H1 (cell line): ENCODE results near the gene PCDHAC2. TPM values are rescaled to one million over a fixed set of nuclear protein-coding genes. Genes with fewer than 3 reads are reported as not detected.

Experiments used
- CTCF ChIA-PET: fragments of 300-600 bp; sonication (Branson Sonifier 250); formaldehyde crosslinking; loops from one replicate; lab custom pipeline; 2021; ENCODE audit not compliant: partially characterized antibody; lab: Charles Lee
- POLR2A ChIA-PET: fragments of 300-600 bp; sonication (Branson Sonifier 250); formaldehyde crosslinking; loops from one replicate; lab custom pipeline; 2021; ENCODE audit warnings: inconsistent platforms; ENCODE audit not compliant: partially characterized antibody; lab: Charles Lee
- DNase-seq, 2 experiments: peaks; one replicate each; pipeline versions ENCODE4 v3.0.0 to v3.0.0-alpha.2; 2010 to 2022; ENCODE audit warnings: low spot score in 2 of 2, low read depth in 1 of 2, mixed read lengths in 1 of 2
- FAIRE-seq: peaks from 2 replicates; lab custom pipeline; 2011; peaks lifted over from hg19 to GRCh38; lab: Jason Lieb, UNC
- H2AFZ ChIP-seq: 2 replicates; pipeline ENCODE4 v1.8.1; 2012; ENCODE audit warnings: low read length, inconsistent platforms
- H2AK5ac ChIP-seq: 2 replicates; pipeline ENCODE4 v1.6.1; 2013; ENCODE audit warnings: low read depth, low read length
- H2BK120ac ChIP-seq: replicated peaks from 2 replicates; pipeline ENCODE3; 2013; ENCODE audit warnings: low read depth, low read length, inconsistent platforms
- H2BK12ac ChIP-seq: 2 replicates; pipeline ENCODE4 v1.6.1; 2013; ENCODE audit warnings: low read depth, low read length
- H2BK15ac ChIP-seq: 2 replicates; pipeline ENCODE4 v1.6.1; 2013; ENCODE audit warnings: low read length
- H2BK20ac ChIP-seq: 2 replicates; pipeline ENCODE4 v1.6.1; 2013; ENCODE audit warnings: low read length
- H2BK5ac ChIP-seq: 2 replicates; pipeline ENCODE4 v1.6.1; 2013; ENCODE audit warnings: low read depth, low read length
- H3K14ac ChIP-seq: 2 replicates; pipeline ENCODE4 v1.6.1; 2013; ENCODE audit warnings: inconsistent platforms; ENCODE audit not compliant: insufficient read length
- H3K18ac ChIP-seq: 2 replicates; pipeline ENCODE4 v1.6.1; 2013; ENCODE audit warnings: low read length; ENCODE audit errors: extremely low read depth
- H3K23ac ChIP-seq: 2 replicates; pipeline ENCODE4 v1.6.1; 2013; ENCODE audit warnings: inconsistent platforms; ENCODE audit not compliant: insufficient read length
- H3K23me2 ChIP-seq: 2 replicates; pipeline ENCODE4 v1.6.1; 2013; ENCODE audit warnings: low read depth, low read length
- H3K27ac ChIP-seq: 2 replicates; pipeline ENCODE4 v1.6.1; 2011; ENCODE audit warnings: low read depth, low read length, inconsistent platforms
- H3K27me3 ChIP-seq, 4 experiments: replicated peaks in 1 of 4; 1 replicate in 1 of 4; 2 replicates in 3 of 4; pipeline versions ENCODE4 v1.6.1 to v1.8.1; 2011 to 2013; ENCODE audit warnings: low read length in 3 of 4, mild to moderate bottlenecking in 3 of 4, inconsistent platforms in 2 of 4, mixed read lengths in 2 of 4, moderate library complexity in 1 of 4; ENCODE audit not compliant: control insufficient read depth in 3 of 4, insufficient read depth in 3 of 4; ENCODE audit errors: extremely low read depth in 1 of 4
- H3K36me3 ChIP-seq, 4 experiments: 2 replicates each; pipeline versions ENCODE4 v1.6.1 to v1.8.1; 2011 to 2013; ENCODE audit warnings: mild to moderate bottlenecking in 4 of 4, low read length in 3 of 4, moderate library complexity in 2 of 4, control low read depth in 1 of 4, inconsistent platforms in 1 of 4; ENCODE audit not compliant: insufficient read depth in 4 of 4, control insufficient read depth in 2 of 4
- H3K4ac ChIP-seq: replicated peaks from 2 replicates; pipeline ENCODE3; 2013; ENCODE audit warnings: low read length, low read depth, mixed read lengths, inconsistent platforms; ENCODE audit not compliant: insufficient read length
- H3K4me1 ChIP-seq, 4 experiments: replicated peaks in 1 of 4; 1 replicate in 1 of 4; 2 replicates in 3 of 4; pipeline versions ENCODE4 v1.6.1 to v1.8.1; 2011 to 2013; ENCODE audit warnings: low read length in 3 of 4, inconsistent platforms in 2 of 4, mixed read lengths in 1 of 4; ENCODE audit not compliant: insufficient read depth in 4 of 4, control insufficient read depth in 3 of 4
- H3K4me2 ChIP-seq, 2 experiments: 2 replicates each; pipeline versions ENCODE4 v1.6.1 to v1.8.1; 2011 to 2013; ENCODE audit warnings: low read depth in 2 of 2, low read length in 2 of 2, control low read depth in 1 of 2, inconsistent platforms in 1 of 2, mild to moderate bottlenecking in 1 of 2; ENCODE audit not compliant: insufficient read depth in 1 of 2
- H3K4me3 ChIP-seq, 4 experiments: fragments of 200-600, 300-600 bp in 1 of 4; sonication (generic), shearing (Covaris generic), sonication (Bioruptor Twin) in 1 of 4; 2 replicates each; pipeline versions ENCODE4 v1.5.1 to v1.8.1; 2011 to 2016; ENCODE audit warnings: low read length in 4 of 4, low read depth in 3 of 4, control low read depth in 2 of 4, inconsistent platforms in 2 of 4, mild to moderate bottlenecking in 2 of 4, mixed read lengths in 1 of 4, moderate library complexity in 1 of 4; ENCODE audit not compliant: insufficient read depth in 2 of 4; ENCODE audit errors: extremely low read depth in 1 of 4
- H3K56ac ChIP-seq: replicated peaks from 2 replicates; pipeline ENCODE3; 2013; ENCODE audit warnings: low read depth, mild to moderate bottlenecking, mixed read lengths, low read length, inconsistent platforms; ENCODE audit not compliant: insufficient read length
- H3K79me1 ChIP-seq: 2 replicates; pipeline ENCODE4 v1.6.1; 2013; ENCODE audit warnings: low read depth, low read length, control low read depth
- H3K79me2 ChIP-seq, 2 experiments: 2 replicates each; pipeline versions ENCODE4 v1.6.1 to v1.8.1; 2012 to 2013; ENCODE audit warnings: low read length in 2 of 2, mild to moderate bottlenecking in 2 of 2, inconsistent platforms in 1 of 2; ENCODE audit not compliant: insufficient read depth in 2 of 2, control insufficient read depth in 1 of 2
- H3K9ac ChIP-seq, 4 experiments: replicated peaks in 1 of 4; 1 replicate in 1 of 4; 2 replicates in 3 of 4; pipeline versions ENCODE4 v1.6.1 to v1.8.1; 2011 to 2013; ENCODE audit warnings: low read depth in 3 of 4, low read length in 3 of 4, control low read depth in 2 of 4, mild to moderate bottlenecking in 2 of 4, moderate library complexity in 2 of 4, inconsistent platforms in 1 of 4; ENCODE audit errors: extremely low read depth in 1 of 4
- H3K9me3 ChIP-seq, 2 experiments: 2 replicates each; pipeline versions ENCODE4 v1.6.1 to v1.8.1; 2012 to 2013; ENCODE audit warnings: mild to moderate bottlenecking in 2 of 2, moderate library complexity in 2 of 2, control low read depth in 1 of 2, inconsistent platforms in 1 of 2, low read depth in 1 of 2, low read length in 1 of 2, mixed read lengths in 1 of 2; ENCODE audit not compliant: insufficient read depth in 2 of 2
- H4K20me1 ChIP-seq, 2 experiments: replicated peaks in 1 of 2; 2 replicates each; pipeline versions ENCODE3 to v1.8.1; 2011 to 2013; ENCODE audit warnings: inconsistent platforms in 2 of 2, low read length in 2 of 2, mild to moderate bottlenecking in 1 of 2; ENCODE audit not compliant: insufficient read depth in 2 of 2, control insufficient read depth in 1 of 2
- H4K5ac ChIP-seq: 2 replicates; pipeline ENCODE4 v1.6.1; 2013; ENCODE audit warnings: low read length, low read depth, mixed read lengths, inconsistent platforms; ENCODE audit not compliant: insufficient read length
- H4K8ac ChIP-seq: 2 replicates; pipeline ENCODE4 v1.8.0; 2013; ENCODE audit warnings: mild to moderate bottlenecking, moderate library complexity, low read length, inconsistent platforms; ENCODE audit not compliant: insufficient read depth; ENCODE audit errors: extremely low read depth
- H4K91ac ChIP-seq: replicated peaks from 2 replicates; pipeline ENCODE3; 2013; ENCODE audit warnings: low read length, mixed read lengths, inconsistent platforms; ENCODE audit not compliant: insufficient read length
- BRCA1 ChIP-seq: IDR thresholded peaks from 2 replicates; pipeline ENCODE4 v1.6.1; 2012; ENCODE audit warnings: low read depth, low read length, improper control_type of control experiment
- EGR1 ChIP-seq: IDR thresholded peaks from 2 replicates; pipeline ENCODE4 v1.6.1; 2011; ENCODE audit warnings: low read depth, low read length, borderline replicate concordance
- EP300 ChIP-seq, 2 experiments: IDR thresholded peaks; 1 replicate in 1 of 2; 2 replicates in 1 of 2; pipeline ENCODE4 v1.6.1; 2011 to 2012; ENCODE audit warnings: low read depth in 2 of 2, low read length in 2 of 2, mild to moderate bottlenecking in 2 of 2, borderline replicate concordance in 1 of 2, inconsistent platforms in 1 of 2, moderate library complexity in 1 of 2
- EZH2 ChIP-seq: fragments of 200-600 bp; sonication (generic); IDR thresholded peaks from 2 replicates; pipeline ENCODE4 v1.7.1; 2012; ENCODE audit warnings: low read depth, mild to moderate bottlenecking, moderate library complexity, low read length, inconsistent platforms; ENCODE audit not compliant: severe bottlenecking
- FOSL1 ChIP-seq: IDR thresholded peaks from 2 replicates; pipeline ENCODE4 v1.6.1; 2011; ENCODE audit warnings: mild to moderate bottlenecking, low read depth, low read length, moderate library complexity; ENCODE audit not compliant: insufficient read depth
- KDM5A ChIP-seq: fragments of 200-600 bp; IDR thresholded peaks from 2 replicates; pipeline ENCODE4 v1.7.1; 2012; ENCODE audit warnings: mild to moderate bottlenecking, low read length, inconsistent platforms, mixed read lengths
- NANOG ChIP-seq: IDR thresholded peaks from 2 replicates; pipeline ENCODE4 v1.6.1; 2011; ENCODE audit warnings: low read length, low read depth, mild to moderate bottlenecking, inconsistent platforms; ENCODE audit not compliant: insufficient read depth, poor library complexity, severe bottlenecking
- RAD21 ChIP-seq, 2 experiments: IDR thresholded peaks in 1 of 2; conservative IDR thresholded peaks in 1 of 2; 2 replicates each; pipeline ENCODE4 v1.6.1; 2011; ENCODE audit warnings: low read depth in 2 of 2, low read length in 2 of 2, improper control_type of control experiment in 1 of 2, inconsistent platforms in 1 of 2, mild to moderate bottlenecking in 1 of 2, moderate library complexity in 1 of 2
- RXRA ChIP-seq: IDR thresholded peaks from 2 replicates; pipeline ENCODE4 v1.6.1; 2011; ENCODE audit warnings: low read depth, mild to moderate bottlenecking, low read length, moderate library complexity; ENCODE audit not compliant: insufficient read depth
- SAP30 ChIP-seq: fragments of 300-600 bp; sonication (generic); IDR thresholded peaks from 2 replicates; pipeline ENCODE4 v1.7.1; 2012; ENCODE audit warnings: low read length, moderate library complexity, mild to moderate bottlenecking, inconsistent platforms; ENCODE audit not compliant: insufficient read depth, insufficient replicate concordance
- SP1 ChIP-seq: IDR thresholded peaks from 2 replicates; pipeline ENCODE4 v1.6.1; 2011; ENCODE audit warnings: low read depth, low read length
- SUZ12 ChIP-seq: fragments of 200-600 bp; sonication (generic); IDR thresholded peaks from 2 replicates; pipeline ENCODE4 v1.6.1; 2012; ENCODE audit warnings: mild to moderate bottlenecking, inconsistent platforms, low read length, moderate library complexity, mixed read lengths
- TAF1 ChIP-seq: IDR thresholded peaks from 2 replicates; pipeline ENCODE4 v1.6.1; 2011; ENCODE audit warnings: mild to moderate bottlenecking, low read depth, low read length
- WGBS, 2 experiments: shearing (Covaris generic) in 1 of 2; methylation state at CpG; one replicate each; pipeline versions ENCODE4 v1.1.6 to v1.1.7; 2013 to 2015; ENCODE audit warnings: low lambda C conversion rate in 2 of 2, mixed read lengths in 2 of 2, inconsistent platforms in 1 of 2, low coverage in 1 of 2, missing lambda C conversion rate in 1 of 2; ENCODE audit not compliant: insufficient replicate concordance in 2 of 2, insufficient coverage in 1 of 2, insufficient read length in 1 of 2; ENCODE audit errors: extremely low coverage in 1 of 2, missing lambda C conversion rate in 1 of 2; 5-methylcytosine and 5-hydroxymethylcytosine counted together
- polyA plus RNA-seq, 7 experiments: library from polyadenylated mRNA; depleted of rRNA in 3 of 7; stranded (reverse) in 5 of 7; unstranded in 2 of 7; fragments of >200 nt in 5 of 7; fragments of 200-250 nt in 2 of 7; gene quantifications; 1 replicate in 5 of 7; 2 replicates in 1 of 7; 4 replicates in 1 of 7; pipeline versions ENCODE4 v1.2.1 to v1.2.3, GENCODE V29; 2011 to 2013; ENCODE audit warnings: missing spikeins in 2 of 7, mixed read lengths in 2 of 7
- total RNA-seq: library from RNA; stranded (reverse); fragmentation: NEBNext Ultra II Directional; extraction: Animal tissue kit (Norgen Biotek cat#: 25700); gene quantifications from 2 replicates; pipeline ENCODE4 v1.2.1, GENCODE V29; 2021

Gene PCDHAC2
- total and polyA plus RNA-seq, 2 of the 8 experiments (the other 6 are each of a cell fraction or from before 2014, with no cell fraction given): 3.7 to 5.0 TPM

GRCh38 chr5:140934964-140935606, 31.2 kb upstream of the PCDHAC2 start:
- H2BK120ac ChIP-seq: no peak overlapping the region
- H2BK5ac ChIP-seq: no peak overlapping the region
- no peak for FAIRE-seq
- no peak overlapping the region for H4K8ac ChIP-seq
- H3K9me3 ChIP-seq: no peaks in the 10 kb centered on the region
- H3K23me2 ChIP-seq: no peaks in the 10 kb centered on the region
- POLR2A ChIA-PET: no interaction called here
- no peak overlapping the region for H2BK15ac ChIP-seq
- H3K18ac ChIP-seq: no peak overlapping the region
- H3K56ac ChIP-seq: no peak overlapping the region
- no peak overlapping the region for H2BK20ac ChIP-seq
- no peak overlapping the region for H3K4me2 ChIP-seq
- no peaks in the 10 kb centered on the region for H4K20me1 ChIP-seq
- H3K36me3 ChIP-seq: no peaks in the 10 kb centered on the region
- no peaks in the 10 kb centered on the region for H3K79me2 ChIP-seq
- H4K5ac ChIP-seq: no peak overlapping the region
- H3K14ac ChIP-seq: no peak overlapping the region
- no peaks in the 10 kb centered on the region for H3K4me1 ChIP-seq
- H4K91ac ChIP-seq: no peak overlapping the region
- no peak overlapping the region for H3K4ac ChIP-seq
- peaks cover 0 to 1% (median 0%) of the 10 kb centered on the region in 4 experiments; a peak in 1 of 7 replicates for H3K27me3 ChIP-seq
- H2BK12ac ChIP-seq: no peak overlapping the region
- H3K79me1 ChIP-seq: no peaks in the 10 kb centered on the region
- no peak overlapping the region for H3K23ac ChIP-seq
- H3K4me3 ChIP-seq: no peak overlapping the region
- no peak overlapping the region for H2AFZ ChIP-seq
- CTCF ChIA-PET: interaction anchor here (1.0 to 1.9 kb wide), 4 partner anchors 9 to 106 kb away, joined by 3 to 9 read pairs (median 4); partner anchors contain the start of genes PCDHA12 and PCDHAC1
- no peak overlapping the region for H3K9ac ChIP-seq
- no peak overlapping the region for H2AK5ac ChIP-seq
- no peak for DNase-seq
- no peak overlapping the region for H3K27ac ChIP-seq
- WGBS, 2 experiments: 90 to 100% methylated on average over 3 to 4 of the region's 4 CpGs
- no peak for TF ChIP-seq NANOG
- no peak for TF ChIP-seq FOSL1
- no peak for TF ChIP-seq EZH2
- TF ChIP-seq BRCA1: no peak
- TF ChIP-seq EGR1: no peak
- no peak for TF ChIP-seq KDM5A
- no peak for TF ChIP-seq TAF1
- no peak for TF ChIP-seq EP300 (IDR thresholded peaks at IDR 0.05; ENCODE audit: borderline replicate concordance in 1 of 2, low read depth in 2 of 2, low read length in 2 of 2)
- TF ChIP-seq SAP30: no peak
- no peak for TF ChIP-seq RXRA
- TF ChIP-seq SP1: no peak
- TF ChIP-seq RAD21 (IDR thresholded peaks at IDR 0.05 in 1 of 2, conservative IDR thresholded peaks at IDR 0.05 in 1 of 2; ENCODE audit: low read depth in 2 of 2, low read length in 2 of 2): no peak
- no peak for TF ChIP-seq SUZ12
